ENCODE results near the gene FYB1.
"Not testable (repeated sequence)": the region's sequence is repeated elsewhere in the genome, so short reads cannot be mapped to it uniquely, and the experiment has no call there.

The FYB1 gene

GRCh38 chr5:39179561-39179960 lies 39.8 kb downstream of the FYB1 start:
- H2BK120ac ChIP-seq (ENCODE audit: low read depth, low read length); H2BK15ac ChIP-seq (ENCODE audit: low read length); H2BK12ac ChIP-seq (ENCODE audit: low read length); H3K4me3 ChIP-seq (ENCODE audit: low read length in 2 of 2); H3K27me3 ChIP-seq (ENCODE audit: control insufficient read depth in 3 of 3, insufficient read depth in 3 of 3, low read depth in 1 of 3, low read length in 3 of 3); H4K8ac ChIP-seq (ENCODE audit: low read depth, low read length); H3K18ac ChIP-seq (ENCODE audit: low read length); H3K79me1 ChIP-seq (ENCODE audit: low read depth, low read length); DNase-seq (ENCODE audit: low spot score); H3K4me2 ChIP-seq (ENCODE audit: insufficient read depth, low read length, poor library complexity, severe bottlenecking); H2BK5ac ChIP-seq (ENCODE audit: low read length); H4K91ac ChIP-seq (ENCODE audit: low read depth, low read length, poor library complexity); H3K14ac ChIP-seq (ENCODE audit: low read length); H3K9me3 ChIP-seq (replicated peaks in 1 of 2; ENCODE audit: control insufficient read depth in 2 of 2, insufficient read depth in 1 of 2, low read depth in 1 of 2, low read length in 2 of 2); H3K4me1 ChIP-seq (ENCODE audit: control insufficient read depth in 2 of 2, insufficient read depth in 1 of 2, low read depth in 1 of 2, low read length in 2 of 2); H3K36me3 ChIP-seq (replicated peaks in 1 of 2; ENCODE audit: control insufficient read depth in 2 of 2, insufficient read depth in 2 of 2, low read length in 2 of 2); H3K23ac ChIP-seq (ENCODE audit: low read depth, low read length, poor library complexity); H3K4ac ChIP-seq (ENCODE audit: low read length); H2AK5ac ChIP-seq (ENCODE audit: low read depth, low read length); H3K9ac ChIP-seq (ENCODE audit: low read depth, low read length, poor library complexity); H3K27ac ChIP-seq (replicated peaks; ENCODE audit: low read length); H2AFZ ChIP-seq (ENCODE audit: low read length): not testable (repeated sequence)
- no CpG with 5 or more reads among the region's 3 CpGs for WGBS, 2 donors (ENCODE audit: extremely low coverage in 2 of 2, insufficient read length in 2 of 2, insufficient replicate concordance in 1 of 2)

- Histone ChIP-seq H3K4me2 (ENCODE audit: insufficient read depth, low read length, poor library complexity, severe bottlenecking) (no peak overlapping the region), H2AFZ (ENCODE audit: low read length) (no peak overlapping the region), H3K4me1 (ENCODE audit: control insufficient read depth in 2 of 2, insufficient read depth in 1 of 2, low read depth in 1 of 2, low read length in 2 of 2) (no peaks in the 10 kb centered on the region), H3K79me1 (ENCODE audit: low read depth, low read length) (no peaks in the 10 kb centered on the region), H4K8ac (ENCODE audit: low read depth, low read length) (no peak overlapping the region), H2BK5ac (ENCODE audit: low read length) (no peak overlapping the region), H3K18ac (ENCODE audit: low read length) (no peak overlapping the region), H2BK12ac (ENCODE audit: low read length) (no peak overlapping the region), H3K27ac (replicated peaks; ENCODE audit: low read length) (no peak overlapping the region), H4K91ac (ENCODE audit: low read depth, low read length, poor library complexity) (no peak overlapping the region), H2BK120ac (ENCODE audit: low read depth, low read length) (no peak overlapping the region), H3K4ac (ENCODE audit: low read length) (no peak overlapping the region), H3K27me3 (ENCODE audit: control insufficient read depth in 3 of 3, insufficient read depth in 3 of 3, low read depth in 1 of 3, low read length in 3 of 3) (no peaks in the 10 kb centered on the region), H3K23ac (ENCODE audit: low read depth, low read length, poor library complexity) (no peak overlapping the region), H2AK5ac (ENCODE audit: low read depth, low read length) (no peak overlapping the region), H2BK15ac (ENCODE audit: low read length) (no peak overlapping the region), H3K14ac (ENCODE audit: low read length) (no peak overlapping the region), H3K4me3 (ENCODE audit: low read length in 2 of 2) (no peak overlapping the region), H3K9ac (ENCODE audit: low read depth, low read length, poor library complexity) (no peak overlapping the region), H3K36me3 (replicated peaks in 1 of 2; ENCODE audit: control insufficient read depth in 2 of 2, insufficient read depth in 2 of 2, low read length in 2 of 2) (no peaks in the 10 kb centered on the region), H3K9me3 (replicated peaks in 1 of 2; ENCODE audit: control insufficient read depth in 2 of 2, insufficient read depth in 1 of 2, low read depth in 1 of 2, low read length in 2 of 2) (no peaks in the 10 kb centered on the region)
- no CpG with 5 or more reads among the region's 8 CpGs for WGBS, 2 donors (ENCODE audit: extremely low coverage in 2 of 2, insufficient read length in 2 of 2, insufficient replicate concordance in 1 of 2)
- no peak for DNase-seq (ENCODE audit: low spot score)
Measured at GRCh38 chr5:39178861-39179260, 40.5 kb downstream of the FYB1 start.

- no CpG with 5 or more reads among the region's 3 CpGs for WGBS, 2 donors (ENCODE audit: extremely low coverage in 2 of 2, insufficient read length in 2 of 2, insufficient replicate concordance in 1 of 2)
- no peak overlapping the region for H3K14ac ChIP-seq (ENCODE audit: low read length)
- H3K27ac ChIP-seq (replicated peaks; ENCODE audit: low read length): no peak overlapping the region
Measured at GRCh38 chr5:39178171-39178570, 41.2 kb downstream of the FYB1 start.

GRCh38 chr5:39177631-39177964 lies 41.8 kb downstream of the FYB1 start:
- H2AFZ ChIP-seq (ENCODE audit: low read length): no peak overlapping the region

More at GRCh38 chr5:39178171-39178570, 41.2 kb downstream of the FYB1 start:
- no peaks in the 10 kb centered on the region for H3K4me1 ChIP-seq (ENCODE audit: control insufficient read depth in 2 of 2, insufficient read depth in 1 of 2, low read depth in 1 of 2, low read length in 2 of 2)
- no peak overlapping the region for H2AFZ ChIP-seq (ENCODE audit: low read length)
- H3K27me3 ChIP-seq (ENCODE audit: control insufficient read depth in 3 of 3, insufficient read depth in 3 of 3, low read depth in 1 of 3, low read length in 3 of 3): no peaks in the 10 kb centered on the region
- no peaks in the 10 kb centered on the region for H3K79me1 ChIP-seq (ENCODE audit: low read depth, low read length)
- no peak overlapping the region for H3K18ac ChIP-seq (ENCODE audit: low read length)
- no peak overlapping the region for H2BK120ac ChIP-seq (ENCODE audit: low read depth, low read length)
- no peak overlapping the region for H3K23ac ChIP-seq (ENCODE audit: low read depth, low read length, poor library complexity)
- DNase-seq (ENCODE audit: low spot score): no peak
- no peak overlapping the region for H3K9ac ChIP-seq (ENCODE audit: low read depth, low read length, poor library complexity)
- no peak overlapping the region for H4K8ac ChIP-seq (ENCODE audit: low read depth, low read length)
- no peak overlapping the region for H3K4ac ChIP-seq (ENCODE audit: low read length)
- H4K91ac ChIP-seq (ENCODE audit: low read depth, low read length, poor library complexity): no peak overlapping the region
- no peaks in the 10 kb centered on the region for H3K9me3 ChIP-seq (replicated peaks in 1 of 2; ENCODE audit: control insufficient read depth in 2 of 2, insufficient read depth in 1 of 2, low read depth in 1 of 2, low read length in 2 of 2)
- H3K36me3 ChIP-seq (replicated peaks in 1 of 2; ENCODE audit: control insufficient read depth in 2 of 2, insufficient read depth in 2 of 2, low read length in 2 of 2): no peaks in the 10 kb centered on the region
- no peak overlapping the region for H3K4me3 ChIP-seq (ENCODE audit: low read length in 2 of 2)
- no peak overlapping the region for H3K4me2 ChIP-seq (ENCODE audit: insufficient read depth, low read length, poor library complexity, severe bottlenecking)
- no peak overlapping the region for H2BK5ac ChIP-seq (ENCODE audit: low read length)
- H2BK12ac ChIP-seq (ENCODE audit: low read length): no peak overlapping the region
- no peak overlapping the region for H2BK15ac ChIP-seq (ENCODE audit: low read length)
- H2AK5ac ChIP-seq (ENCODE audit: low read depth, low read length): no peak overlapping the region

More at GRCh38 chr5:39177631-39177964, 41.8 kb downstream of the FYB1 start:
- no peak overlapping the region for H3K18ac ChIP-seq (ENCODE audit: low read length)
- H3K9me3 ChIP-seq (replicated peaks in 1 of 2; ENCODE audit: control insufficient read depth in 2 of 2, insufficient read depth in 1 of 2, low read depth in 1 of 2, low read length in 2 of 2): no peaks in the 10 kb centered on the region
- no peak for DNase-seq (ENCODE audit: low spot score)
- no peak overlapping the region for H3K4me2 ChIP-seq (ENCODE audit: insufficient read depth, low read length, poor library complexity, severe bottlenecking)
- no peak overlapping the region for H2BK120ac ChIP-seq (ENCODE audit: low read depth, low read length)
- H3K4me3 ChIP-seq (ENCODE audit: low read length in 2 of 2): no peak overlapping the region
- H3K14ac ChIP-seq (ENCODE audit: low read length): no peak overlapping the region
- no CpG with 5 or more reads among the region's 3 CpGs for WGBS, 2 donors (ENCODE audit: extremely low coverage in 2 of 2, insufficient read length in 2 of 2, insufficient replicate concordance in 1 of 2)
- no peaks in the 10 kb centered on the region for H3K79me1 ChIP-seq (ENCODE audit: low read depth, low read length)
- H4K91ac ChIP-seq (ENCODE audit: low read depth, low read length, poor library complexity): no peak overlapping the region
- H4K8ac ChIP-seq (ENCODE audit: low read depth, low read length): no peak overlapping the region
- H2BK12ac ChIP-seq (ENCODE audit: low read length): no peak overlapping the region
- no peak overlapping the region for H2BK5ac ChIP-seq (ENCODE audit: low read length)
- no peak overlapping the region for H2BK15ac ChIP-seq (ENCODE audit: low read length)
- no peak overlapping the region for H3K4ac ChIP-seq (ENCODE audit: low read length)
- H2AK5ac ChIP-seq (ENCODE audit: low read depth, low read length): no peak overlapping the region
- H3K9ac ChIP-seq (ENCODE audit: low read depth, low read length, poor library complexity): no peak overlapping the region
- H3K4me1 ChIP-seq (ENCODE audit: control insufficient read depth in 2 of 2, insufficient read depth in 1 of 2, low read depth in 1 of 2, low read length in 2 of 2): no peaks in the 10 kb centered on the region
- H3K23ac ChIP-seq (ENCODE audit: low read depth, low read length, poor library complexity): no peak overlapping the region
- no peak overlapping the region for H3K27ac ChIP-seq (replicated peaks; ENCODE audit: low read length)
- no peaks in the 10 kb centered on the region for H3K27me3 ChIP-seq (ENCODE audit: control insufficient read depth in 3 of 3, insufficient read depth in 3 of 3, low read depth in 1 of 3, low read length in 3 of 3)
- no peaks in the 10 kb centered on the region for H3K36me3 ChIP-seq (replicated peaks in 1 of 2; ENCODE audit: control insufficient read depth in 2 of 2, insufficient read depth in 2 of 2, low read length in 2 of 2)

Data from neuronal stem cell (in vitro differentiated cells).